H4 (cell line): ENCODE measurements around the gene OSBPL5. TPM values are rescaled to one million over a fixed set of nuclear protein-coding genes. Genes with fewer than 3 reads are reported as not detected.

Source experiments
- DNase-seq: peaks from one replicate; pipeline ENCODE4 v3.0.0-alpha.2; 2015; ENCODE audit warnings: low spot score
- total RNA-seq: library from RNA; depleted of rRNA; stranded (reverse); fragments of >200 nt; shearing (Covaris generic); gene quantifications from 2 replicates; pipeline ENCODE4 v1.2.3, GENCODE V29; 2014

Gene OSBPL5
- total RNA-seq, 1 experiment from 2014 or later, result 9.2 TPM

GRCh38 chr11:3149852-3150188 is 15.3 kb downstream of the OSBPL5 start:
- DNase-seq, result no peak

DNA sequence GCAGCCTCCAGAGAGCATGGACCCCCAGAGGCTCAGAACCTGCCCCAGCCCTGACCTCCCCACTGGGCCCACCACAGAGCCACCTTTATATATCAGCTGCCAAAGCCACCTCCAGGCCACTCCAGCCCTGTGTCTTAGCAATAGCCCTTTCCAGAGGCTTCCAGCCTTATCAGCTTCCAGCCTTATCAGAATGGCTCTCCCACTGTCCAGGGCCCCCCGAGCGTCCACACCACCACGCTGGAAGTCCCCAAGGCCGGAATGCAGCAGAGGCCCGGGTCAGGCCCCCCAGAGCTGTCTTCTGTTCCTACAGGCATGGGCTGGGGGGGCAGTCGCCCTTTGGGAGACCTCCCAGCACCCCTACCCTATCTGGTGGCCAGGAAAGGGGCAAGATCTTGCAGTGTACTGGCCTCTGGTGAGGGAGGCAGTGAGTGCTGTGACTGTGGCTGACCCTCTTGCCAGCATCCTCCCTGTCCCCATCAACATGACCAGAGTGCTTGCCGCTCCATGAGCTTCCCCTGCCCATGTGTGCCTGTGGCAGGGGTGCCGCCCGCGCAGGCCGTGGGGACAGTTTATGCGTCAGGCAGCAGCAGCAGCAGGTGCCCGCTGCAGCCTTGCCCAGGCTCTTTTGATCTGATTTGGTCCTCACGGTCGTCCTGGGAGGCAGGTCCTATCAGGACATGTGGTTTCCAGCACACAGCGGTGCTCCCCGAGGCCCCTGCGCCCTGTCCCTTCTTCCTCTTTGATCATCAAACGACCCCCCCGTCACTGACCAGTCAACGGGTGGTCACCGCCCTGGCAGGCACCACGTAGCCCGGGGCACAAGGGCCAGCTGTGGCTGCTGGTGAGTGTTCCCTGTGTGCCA is 15.9 kb downstream of the OSBPL5 start:
- DNase-seq, result no peak

- DNase-seq, result no peak
These were observed 16.7 kb downstream of the OSBPL5 start for GRCh38 chr11:3148255-3148989.

DNA sequence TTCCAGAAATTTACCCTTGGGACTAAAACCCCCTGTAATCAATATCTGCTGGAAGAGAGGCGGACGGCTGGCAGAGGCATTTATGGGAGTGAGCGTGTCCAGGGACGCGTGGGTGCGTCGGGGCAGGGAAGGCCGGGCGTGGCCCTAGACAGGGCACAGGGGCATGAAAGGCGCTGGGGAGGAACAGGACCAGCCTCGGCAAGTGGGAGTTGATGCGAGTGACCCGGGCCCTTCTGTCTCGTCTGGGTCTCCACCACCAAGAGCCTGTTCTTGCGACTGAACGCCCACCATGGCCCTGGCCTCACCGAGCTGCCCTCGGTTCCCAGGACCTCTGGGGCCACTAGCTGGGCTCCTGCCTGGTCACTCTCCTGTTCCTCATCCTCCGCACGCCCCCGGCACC is 17.5 kb downstream of the OSBPL5 start:
- no peak for DNase-seq

- no peak for DNase-seq
These were observed 17.9 kb downstream of the OSBPL5 start for GRCh38 chr11:3147257-3147619.

DNA sequence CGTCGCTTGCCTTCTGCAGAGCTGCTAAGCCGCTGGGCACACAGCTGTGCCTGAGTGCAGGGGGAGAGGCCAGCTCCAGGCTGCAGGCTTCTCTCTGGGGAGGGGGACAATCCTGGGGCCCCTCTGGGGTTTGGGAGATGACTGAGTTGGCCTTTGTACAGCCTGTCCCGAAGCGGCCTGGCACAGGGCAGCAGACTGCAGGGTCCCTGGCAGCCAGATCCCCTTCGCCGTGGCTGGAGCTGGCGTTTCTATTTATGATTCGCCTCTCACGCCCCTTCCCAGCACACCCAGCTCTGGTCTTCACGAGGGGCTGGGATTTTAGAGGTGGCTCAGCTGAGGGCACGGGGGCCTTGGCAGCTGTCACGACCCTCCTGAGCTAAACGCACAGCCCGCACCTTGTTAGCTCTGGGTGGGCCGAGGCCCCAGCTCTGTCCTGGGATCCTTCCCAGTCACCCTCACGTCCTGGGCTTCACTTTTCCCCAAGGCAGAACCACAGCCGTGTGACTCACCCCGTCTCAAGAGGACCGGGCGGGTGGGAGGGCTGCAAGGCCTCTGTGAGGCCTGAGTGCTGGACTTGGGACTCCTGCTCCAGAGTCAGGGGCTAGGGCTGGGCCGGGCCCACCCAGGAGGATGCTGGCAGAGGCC is 18.4 kb downstream of the OSBPL5 start:
- no peak for DNase-seq

DNA sequence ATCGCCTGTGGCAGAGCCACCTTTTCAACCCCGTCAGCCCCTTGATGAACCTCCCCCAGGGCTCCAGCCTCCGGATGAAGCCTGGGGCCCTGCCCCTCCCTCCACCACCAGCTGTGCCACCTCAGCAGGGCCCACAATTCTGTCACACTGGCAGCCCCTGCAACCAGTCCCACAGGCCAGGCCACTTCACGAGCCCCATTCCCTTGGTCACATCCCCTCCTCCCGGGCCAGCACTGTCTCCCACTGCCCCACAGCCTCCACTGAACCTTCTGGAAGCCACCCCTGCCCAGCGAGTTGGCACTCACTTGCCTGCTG is 19.9 kb downstream of the OSBPL5 start:
- DNase-seq, result no peak

DNA sequence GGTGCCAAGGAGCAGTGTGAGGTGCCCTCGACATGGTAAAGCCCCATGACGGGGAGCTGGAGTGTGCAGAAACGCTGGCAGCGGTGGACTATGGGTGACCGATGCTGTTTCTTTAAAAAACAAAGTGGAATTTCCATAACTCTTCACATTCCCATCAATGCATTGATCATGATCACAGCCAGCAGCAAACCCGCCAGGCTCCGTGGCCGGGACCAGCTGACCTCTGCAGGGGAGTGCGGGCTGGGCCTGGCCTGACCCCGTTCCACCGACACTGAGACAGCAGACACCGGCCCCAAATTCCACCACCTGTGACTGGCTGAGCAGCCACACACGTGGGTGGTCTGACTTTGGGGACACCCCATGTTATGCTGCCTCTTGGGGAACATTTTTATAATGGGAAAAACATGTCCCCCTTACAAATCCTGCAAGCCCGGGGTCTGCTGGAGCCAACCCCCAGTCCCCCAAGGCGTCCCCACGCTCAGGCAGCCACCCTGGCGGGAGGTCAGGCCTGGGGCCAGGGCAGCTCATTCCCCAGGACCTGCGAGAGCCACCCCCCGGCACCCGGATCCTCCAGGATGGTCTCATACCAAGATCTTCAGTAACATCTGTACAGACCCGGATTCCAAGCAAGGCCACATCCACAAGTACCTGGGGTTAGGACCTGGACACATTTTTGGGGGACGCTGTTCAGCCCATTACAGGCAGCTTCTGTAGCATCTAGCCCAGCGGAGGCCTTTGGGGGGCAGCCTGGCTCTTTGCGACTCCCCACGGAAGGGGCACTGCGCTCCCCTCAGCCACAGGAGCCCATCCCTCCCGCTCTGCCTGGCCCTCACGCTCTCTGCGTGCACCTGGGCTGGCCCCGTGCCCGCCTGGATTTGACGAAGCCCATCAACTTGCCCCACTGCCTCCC is 20.6 kb downstream of the OSBPL5 start:
- no peak for DNase-seq

DNA sequence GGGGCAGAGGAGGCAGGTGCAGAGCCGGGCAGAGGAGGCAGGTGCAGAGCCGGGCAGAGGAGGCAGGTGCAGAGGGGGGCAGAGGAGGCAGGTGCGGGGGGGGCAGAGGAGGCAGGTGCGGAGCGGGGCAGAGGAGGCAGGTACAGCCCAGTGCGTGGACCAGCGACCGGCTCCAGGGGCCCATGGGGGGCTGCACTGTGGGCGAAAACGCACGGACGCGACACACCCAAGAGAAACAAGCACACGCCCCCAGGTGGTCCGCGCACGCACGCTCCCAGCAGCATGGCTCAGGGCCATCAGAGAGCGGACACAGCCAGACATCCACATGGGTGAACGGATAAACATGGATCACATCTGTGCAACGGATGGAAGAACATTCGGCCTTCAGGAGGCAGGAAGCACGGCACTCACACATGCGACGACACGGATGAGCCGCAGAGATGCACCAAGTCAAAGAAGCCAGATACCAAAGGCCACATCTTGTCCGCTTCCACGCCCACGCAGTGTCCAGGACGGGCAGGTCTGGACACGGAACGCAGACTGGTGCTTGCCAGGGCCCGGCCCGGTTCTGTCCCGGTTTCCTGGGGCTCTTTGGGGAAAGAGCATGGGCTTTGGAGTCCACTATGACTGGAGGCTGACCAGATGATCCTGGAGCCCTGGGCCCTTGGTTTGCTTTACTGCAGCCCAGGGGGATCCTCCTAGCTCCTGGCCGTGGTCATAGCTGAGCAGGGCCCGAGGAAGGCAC is 21.8 kb downstream of the OSBPL5 start:
- no peak for DNase-seq

DNA sequence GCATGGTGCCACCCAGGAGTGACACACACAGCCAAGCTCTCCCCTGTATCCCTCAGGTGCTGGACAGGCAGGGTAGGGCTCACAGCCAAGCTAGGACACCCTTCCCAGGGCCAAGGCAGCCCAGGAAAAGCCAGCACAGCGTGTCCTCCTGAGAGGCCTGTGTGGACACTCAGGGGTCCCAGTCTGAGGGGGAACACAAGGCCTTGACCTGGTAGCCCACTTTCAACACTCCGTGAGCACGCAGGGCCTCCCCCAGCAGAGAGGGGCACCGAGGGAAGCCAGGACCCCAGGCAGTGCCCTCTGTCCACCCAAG is 24.9 kb downstream of the OSBPL5 start:
- no peak for DNase-seq

DNA sequence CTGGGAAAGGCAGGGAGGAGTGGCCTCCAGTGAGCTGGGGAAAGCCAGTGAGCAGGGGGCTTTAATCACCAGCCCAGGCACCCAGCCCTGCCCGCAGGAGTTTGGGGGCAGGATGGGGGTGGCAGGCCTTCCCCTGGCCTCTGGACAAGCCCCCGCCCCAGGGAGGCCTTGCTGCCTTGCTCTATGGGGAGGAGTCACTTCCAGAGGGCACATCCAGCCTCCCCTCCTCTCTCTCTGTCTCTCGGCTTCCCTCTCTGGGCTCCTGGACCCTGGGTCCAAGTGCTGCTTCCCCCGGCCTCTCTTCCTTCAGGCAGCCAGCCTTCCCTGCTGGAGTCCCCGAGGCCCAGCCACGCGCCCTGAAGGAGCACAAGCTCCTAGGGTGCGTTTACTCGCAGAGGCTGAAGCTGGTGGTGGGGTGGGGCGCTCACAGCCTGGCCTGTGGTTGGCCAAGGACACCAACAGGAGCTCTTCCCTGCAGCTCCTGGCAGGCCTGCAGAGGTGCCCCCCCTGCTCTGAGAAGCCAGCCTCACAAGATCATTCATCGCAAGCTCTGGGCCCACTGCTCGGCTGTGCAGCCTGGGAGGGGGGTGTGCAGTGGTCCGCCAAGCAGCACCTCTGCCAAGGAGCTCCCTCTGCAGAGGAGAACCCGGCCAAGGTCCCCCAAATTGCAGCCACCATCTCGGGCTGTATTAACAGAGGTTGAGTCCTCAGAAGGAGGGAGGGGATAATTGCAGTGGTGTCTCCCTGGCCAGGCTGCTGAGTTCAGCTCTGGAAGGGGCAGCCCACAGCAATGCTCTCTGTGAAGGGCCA is 25.4 kb downstream of the OSBPL5 start:
- DNase-seq, result no peak

DNA sequence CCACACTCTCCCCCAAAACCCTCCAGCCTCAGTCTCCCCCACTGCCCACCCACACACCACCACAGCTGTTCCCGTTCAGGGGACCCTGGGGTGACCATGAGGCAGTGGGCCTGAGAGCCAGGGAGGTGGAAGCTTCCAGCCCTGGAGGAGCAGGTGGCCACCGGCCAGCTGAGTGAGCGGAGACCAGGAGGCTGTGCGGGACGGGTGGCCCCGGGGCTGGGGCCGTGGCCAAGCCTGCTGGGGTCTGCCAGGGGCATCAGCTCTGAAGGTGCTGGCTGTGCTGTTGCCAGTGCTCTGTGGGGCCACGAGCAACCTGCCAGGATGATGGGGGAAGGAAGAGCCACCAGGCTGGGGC is 26.0 kb downstream of the OSBPL5 start:
- DNase-seq, result no peak

DNA sequence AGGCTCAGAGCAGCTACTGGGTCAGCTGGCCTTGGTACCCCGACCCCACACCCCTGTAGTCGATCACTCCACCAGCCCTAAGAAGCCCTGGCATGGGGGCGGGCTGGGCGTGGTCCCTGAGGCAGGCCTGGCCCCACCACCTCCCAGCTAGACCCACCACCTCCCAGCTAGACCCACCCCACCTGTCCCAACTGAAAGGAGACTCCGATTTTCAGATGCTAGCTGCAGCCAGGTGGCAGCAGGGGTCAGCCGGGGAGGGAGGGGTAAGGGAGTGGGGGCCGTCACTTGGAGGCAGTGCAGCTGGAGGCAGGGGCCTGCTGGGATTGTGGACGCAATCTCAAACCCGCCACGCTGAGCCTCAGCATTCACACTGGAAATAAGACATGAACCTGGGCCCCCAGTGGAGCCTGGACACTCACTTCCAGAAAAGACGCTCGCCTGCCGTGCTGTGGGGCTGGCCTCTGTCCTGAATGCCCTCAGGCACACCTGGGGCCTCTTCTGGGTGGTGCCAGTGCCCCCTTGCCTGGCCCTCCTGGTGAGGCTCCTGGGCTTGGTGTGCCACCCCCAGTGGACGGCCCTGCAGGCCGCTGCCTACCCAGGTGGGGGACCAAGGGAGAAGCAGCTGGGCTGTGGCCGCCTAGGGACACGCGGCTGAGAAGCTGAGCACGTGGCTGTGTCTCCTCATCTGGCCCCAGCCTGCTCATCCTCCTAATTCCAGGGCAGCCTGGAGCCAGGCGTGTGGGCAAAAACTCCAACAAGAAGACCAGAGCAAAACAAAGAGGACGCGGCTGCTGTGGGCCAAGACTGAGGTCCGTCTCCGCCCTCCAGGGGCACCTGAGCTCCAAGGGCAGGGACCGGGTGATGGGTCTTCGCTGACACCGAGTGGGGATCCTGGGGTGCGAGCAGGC is 26.7 kb downstream of the OSBPL5 start:
- no peak for DNase-seq

GRCh38 chr11:3137486-3138177 is 27.5 kb downstream of the OSBPL5 start:
- no peak for DNase-seq

- DNase-seq, result no peak
These were observed 28.3 kb downstream of the OSBPL5 start for GRCh38 chr11:3136546-3137455.

DNA sequence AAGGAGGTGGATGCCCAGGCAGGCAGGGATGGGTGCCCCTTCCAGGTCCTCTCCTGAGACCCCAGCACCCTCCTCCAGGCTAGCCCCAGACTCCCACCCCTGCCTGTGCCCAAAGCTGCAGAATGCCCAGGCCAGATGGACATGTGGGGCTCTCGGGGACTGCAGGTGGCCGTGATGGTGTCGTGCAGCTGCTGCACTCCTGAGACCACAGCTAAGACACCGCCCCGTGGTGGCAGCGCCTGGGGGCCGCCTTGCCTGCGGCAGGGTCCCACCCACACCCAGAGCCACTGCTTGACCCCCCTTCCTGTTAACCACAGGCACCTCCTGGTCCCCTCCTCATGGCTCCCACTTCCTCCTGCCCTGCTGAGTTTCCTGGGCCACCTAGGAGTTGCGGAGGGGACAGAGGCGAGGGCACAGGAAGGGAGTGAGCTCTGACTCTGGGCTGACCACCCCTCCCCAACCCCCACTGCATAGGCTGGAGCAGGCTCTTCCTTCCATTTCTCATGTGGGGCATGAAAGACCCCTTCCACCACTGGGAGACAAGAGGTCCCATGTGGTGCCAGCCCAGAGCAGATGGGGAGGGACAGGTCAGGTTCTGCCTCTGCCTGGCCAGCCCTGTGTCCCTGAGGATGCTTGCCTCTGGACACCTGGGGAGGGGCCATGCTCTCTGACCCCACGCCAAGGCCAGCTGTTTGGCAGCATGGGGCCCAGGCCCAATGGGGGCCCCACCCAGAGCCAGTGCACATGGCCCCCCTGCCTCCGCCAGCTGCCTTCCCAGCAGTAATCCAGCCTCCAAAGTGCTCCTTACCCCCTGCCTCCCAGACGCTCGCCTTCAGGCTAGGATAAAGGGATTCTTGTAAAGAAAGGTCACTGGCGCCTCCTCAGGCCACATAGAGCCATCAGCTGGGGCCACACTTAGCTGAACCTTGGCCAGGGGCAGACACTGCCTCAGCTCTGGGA is 29.3 kb downstream of the OSBPL5 start:
- no peak for DNase-seq
